ENCODE results near the gene GNAS. TPM values are rescaled to one million over a fixed set of nuclear protein-coding genes. Genes with fewer than 3 reads are reported as not detected.

Gene GNAS
- total RNA-seq, 1 donor from 2014 or later = 2,003 TPM

DNA sequence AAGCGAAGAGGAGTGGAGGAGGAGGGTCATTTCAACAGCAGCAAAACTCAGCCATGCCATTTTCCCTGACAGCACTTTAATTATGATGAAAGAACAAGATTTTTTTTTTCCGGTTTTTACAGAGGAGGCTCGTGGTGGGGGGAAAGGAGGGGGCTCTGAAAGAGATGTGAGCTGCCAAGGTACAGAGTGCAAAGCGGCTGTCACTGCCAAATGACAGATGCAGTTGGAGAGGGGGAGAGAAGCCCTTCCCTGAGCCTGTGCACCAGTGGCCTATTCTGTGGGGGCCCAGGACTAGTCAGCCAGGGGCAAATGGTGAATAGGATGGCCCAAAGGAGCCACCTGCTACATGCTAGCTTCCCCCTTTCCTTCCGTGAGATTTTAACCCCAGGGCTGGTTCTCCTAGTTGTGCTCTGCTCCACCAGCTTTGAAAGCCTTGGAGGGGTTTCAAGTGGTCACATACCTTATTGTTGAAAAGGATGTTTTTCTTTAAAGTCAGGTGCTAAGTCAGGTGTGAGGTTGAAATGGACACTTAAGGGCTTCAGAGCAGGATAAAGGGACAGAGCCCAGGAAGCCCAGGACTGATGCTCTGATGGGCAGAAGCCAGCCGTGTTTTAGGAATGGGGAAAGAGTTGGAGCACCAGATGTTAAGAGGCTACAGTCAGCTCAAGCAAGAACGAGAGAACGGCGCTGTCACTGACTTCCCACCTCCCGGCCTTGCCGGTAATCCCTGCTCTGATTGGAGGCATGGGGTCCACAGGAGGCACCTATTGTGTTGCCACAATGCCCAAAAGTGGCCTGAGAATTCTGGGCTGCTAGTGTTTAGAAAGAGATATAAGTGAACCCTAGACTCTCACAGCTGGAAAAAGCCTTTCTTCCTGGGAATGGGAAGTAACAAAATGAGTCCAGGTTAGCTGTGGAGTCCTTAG is 24.8 kb downstream of the GNAS start:
- H3K4me3 Mint-ChIP-seq (ENCODE audit: unreplicated experiment) = no peak overlapping the region
- TF ChIP-seq EZH2 (IDR thresholded peaks at IDR 0.05; ENCODE audit: insufficient read depth, low read length) = no peak
- TF ChIP-seq, protein P1, sequence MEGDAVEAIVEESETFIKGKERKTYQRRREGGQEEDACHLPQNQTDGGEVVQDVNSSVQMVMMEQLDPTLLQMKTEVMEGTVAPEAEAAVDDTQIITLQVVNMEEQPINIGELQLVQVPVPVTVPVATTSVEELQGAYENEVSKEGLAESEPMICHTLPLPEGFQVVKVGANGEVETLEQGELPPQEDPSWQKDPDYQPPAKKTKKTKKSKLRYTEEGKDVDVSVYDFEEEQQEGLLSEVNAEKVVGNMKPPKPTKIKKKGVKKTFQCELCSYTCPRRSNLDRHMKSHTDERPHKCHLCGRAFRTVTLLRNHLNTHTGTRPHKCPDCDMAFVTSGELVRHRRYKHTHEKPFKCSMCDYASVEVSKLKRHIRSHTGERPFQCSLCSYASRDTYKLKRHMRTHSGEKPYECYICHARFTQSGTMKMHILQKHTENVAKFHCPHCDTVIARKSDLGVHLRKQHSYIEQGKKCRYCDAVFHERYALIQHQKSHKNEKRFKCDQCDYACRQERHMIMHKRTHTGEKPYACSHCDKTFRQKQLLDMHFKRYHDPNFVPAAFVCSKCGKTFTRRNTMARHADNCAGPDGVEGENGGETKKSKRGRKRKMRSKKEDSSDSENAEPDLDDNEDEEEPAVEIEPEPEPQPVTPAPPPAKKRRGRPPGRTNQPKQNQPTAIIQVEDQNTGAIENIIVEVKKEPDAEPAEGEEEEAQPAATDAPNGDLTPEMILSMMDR (IDR thresholded peaks at IDR 0.05; ENCODE audit: insufficient read depth, low read depth, low read length) = no peak
- H3K4me1 Mint-ChIP-seq (ENCODE audit: low read depth, unreplicated experiment) = peaks cover 10% of the 10 kb centered on the region
- Histone ChIP-seq H3K4me1 (ENCODE audit: insufficient read depth, low read length) (peaks cover 12% of the 10 kb centered on the region), H4K20me1 (ENCODE audit: insufficient read depth, low read length) (no peaks in the 10 kb centered on the region), H3K4me3 (ENCODE audit: insufficient read depth, low read depth, low read length) (no peak overlapping the region), H3K27ac (ENCODE audit: low read depth, low read length) (no peak overlapping the region), H3K4me2 (ENCODE audit: low read length) (no peak overlapping the region), H3K36me3 (ENCODE audit: insufficient read depth, low read length) (no peaks in the 10 kb centered on the region), H2AFZ (ENCODE audit: low read depth, low read length) (no peak overlapping the region), H3K9ac (ENCODE audit: low read length) (no peak overlapping the region), H3K9me3 (ENCODE audit: insufficient read depth, low read depth, low read length) (no peaks in the 10 kb centered on the region), H3K79me2 (ENCODE audit: insufficient read depth, low read length) (no peaks in the 10 kb centered on the region), H3K27me3 (ENCODE audit: insufficient read depth, low read length) (no peaks in the 10 kb centered on the region)
- H3K27ac Mint-ChIP-seq (ENCODE audit: unreplicated experiment) = no peak overlapping the region
- no peaks in the 10 kb centered on the region for H3K27me3 Mint-ChIP-seq (ENCODE audit: low read depth, unreplicated experiment)
- DNase-seq (ENCODE audit: low read depth) = no peak
- FAIRE-seq = no peak
- no peaks in the 10 kb centered on the region for H3K9me3 Mint-ChIP-seq (ENCODE audit: unreplicated experiment)
- no peaks in the 10 kb centered on the region for H3K36me3 Mint-ChIP-seq (ENCODE audit: low read depth, unreplicated experiment)

DNA sequence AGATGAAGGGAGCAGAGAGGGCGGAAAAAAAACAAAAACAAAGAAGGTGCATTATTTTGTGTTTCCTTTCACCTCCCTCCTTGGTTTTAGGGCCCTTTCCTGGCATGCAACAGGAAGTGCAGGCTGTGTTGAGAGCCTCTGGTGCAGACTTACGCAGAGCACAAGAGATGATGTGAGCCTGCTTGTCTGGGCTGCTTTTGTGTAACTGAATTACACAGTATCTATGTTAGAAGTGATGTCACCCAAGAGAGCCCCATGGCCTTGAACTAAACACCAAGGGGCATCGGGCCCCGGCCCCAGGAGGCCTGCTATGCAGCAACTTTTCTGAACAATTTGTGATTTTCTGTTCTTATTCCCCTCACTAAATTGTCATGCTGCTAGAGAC is 25.5 kb downstream of the GNAS start:
- no peaks in the 10 kb centered on the region for H3K9me3 Mint-ChIP-seq (ENCODE audit: unreplicated experiment)
- no peaks in the 10 kb centered on the region for H4K20me1 ChIP-seq (ENCODE audit: insufficient read depth, low read length)
- no peak overlapping the region for H3K4me3 ChIP-seq (ENCODE audit: insufficient read depth, low read depth, low read length)
- H3K4me3 Mint-ChIP-seq (ENCODE audit: unreplicated experiment) = no peak overlapping the region
- H3K36me3 Mint-ChIP-seq (ENCODE audit: low read depth, unreplicated experiment) = no peaks in the 10 kb centered on the region
- FAIRE-seq (no peak), DNase-seq (ENCODE audit: low read depth) (no peak)
- H3K9me3 ChIP-seq (ENCODE audit: insufficient read depth, low read depth, low read length) = no peaks in the 10 kb centered on the region
- H3K27ac Mint-ChIP-seq (ENCODE audit: unreplicated experiment) = no peak overlapping the region
- H3K4me2 ChIP-seq (ENCODE audit: low read length) = no peak overlapping the region
- H3K27me3 Mint-ChIP-seq (ENCODE audit: low read depth, unreplicated experiment) = no peaks in the 10 kb centered on the region
- no peaks in the 10 kb centered on the region for H3K27me3 ChIP-seq (ENCODE audit: insufficient read depth, low read length)
- no peak overlapping the region for H3K9ac ChIP-seq (ENCODE audit: low read length)
- H3K36me3 ChIP-seq (ENCODE audit: insufficient read depth, low read length) = no peaks in the 10 kb centered on the region
- no peak overlapping the region for H2AFZ ChIP-seq (ENCODE audit: low read depth, low read length)
- H3K4me1 ChIP-seq (ENCODE audit: insufficient read depth, low read length) = peaks cover 18% of the 10 kb centered on the region
- no peaks in the 10 kb centered on the region for H3K79me2 ChIP-seq (ENCODE audit: insufficient read depth, low read length)
- H3K4me1 Mint-ChIP-seq (ENCODE audit: low read depth, unreplicated experiment) = peaks cover 12% of the 10 kb centered on the region
- TF ChIP-seq, protein P1 (IDR thresholded peaks at IDR 0.05; ENCODE audit: insufficient read depth, low read depth, low read length) = no peak
- TF ChIP-seq EZH2 (IDR thresholded peaks at IDR 0.05; ENCODE audit: insufficient read depth, low read length) = no peak
- no peak overlapping the region for H3K27ac ChIP-seq (ENCODE audit: low read depth, low read length)

DNA sequence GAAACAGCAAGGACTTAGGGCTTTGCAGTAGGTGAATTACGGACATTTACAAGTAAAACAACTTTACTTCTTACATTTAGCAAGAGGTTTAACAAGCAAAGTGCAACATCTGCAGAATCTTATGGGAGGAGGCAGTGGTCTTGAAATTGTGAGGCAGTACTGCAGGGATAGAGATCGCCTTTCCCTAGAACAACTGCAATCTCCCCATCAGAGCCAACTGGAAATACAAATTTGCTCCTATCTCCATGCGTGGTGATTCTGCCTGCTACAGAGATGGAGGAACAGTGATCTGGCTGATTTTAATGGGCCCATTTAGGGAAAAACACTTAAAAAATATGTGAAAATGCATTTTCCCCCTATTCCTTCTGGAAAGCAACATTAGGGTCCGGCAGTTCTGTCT is 25.9 kb downstream of the GNAS start:
- no peaks in the 10 kb centered on the region for H3K9me3 Mint-ChIP-seq (ENCODE audit: unreplicated experiment)
- peaks cover 21% of the 10 kb centered on the region for H3K4me1 ChIP-seq (ENCODE audit: insufficient read depth, low read length)
- FAIRE-seq (no peak), DNase-seq (ENCODE audit: low read depth) (no peak)
- TF ChIP-seq, protein P1 (IDR thresholded peaks at IDR 0.05; ENCODE audit: insufficient read depth, low read depth, low read length) = no peak
- TF ChIP-seq EZH2 (IDR thresholded peaks at IDR 0.05; ENCODE audit: insufficient read depth, low read length) = no peak
- H3K79me2 ChIP-seq (ENCODE audit: insufficient read depth, low read length) = no peaks in the 10 kb centered on the region
- no peak overlapping the region for H3K9ac ChIP-seq (ENCODE audit: low read length)
- H4K20me1 ChIP-seq (ENCODE audit: insufficient read depth, low read length) = no peaks in the 10 kb centered on the region
- H3K27ac ChIP-seq (ENCODE audit: low read depth, low read length) = no peak overlapping the region
- H3K27ac Mint-ChIP-seq (ENCODE audit: unreplicated experiment) = no peak overlapping the region
- H2AFZ ChIP-seq (ENCODE audit: low read depth, low read length) = no peak overlapping the region
- H3K27me3 Mint-ChIP-seq (ENCODE audit: low read depth, unreplicated experiment) = no peaks in the 10 kb centered on the region
- H3K36me3 Mint-ChIP-seq (ENCODE audit: low read depth, unreplicated experiment) = no peaks in the 10 kb centered on the region
- no peaks in the 10 kb centered on the region for H3K9me3 ChIP-seq (ENCODE audit: insufficient read depth, low read depth, low read length)
- no peak overlapping the region for H3K4me3 Mint-ChIP-seq (ENCODE audit: unreplicated experiment)
- H3K27me3 ChIP-seq (ENCODE audit: insufficient read depth, low read length) = no peaks in the 10 kb centered on the region
- no peaks in the 10 kb centered on the region for H3K36me3 ChIP-seq (ENCODE audit: insufficient read depth, low read length)
- peaks cover 17% of the 10 kb centered on the region for H3K4me1 Mint-ChIP-seq (ENCODE audit: low read depth, unreplicated experiment)
- no peak overlapping the region for H3K4me2 ChIP-seq (ENCODE audit: low read length)
- no peak overlapping the region for H3K4me3 ChIP-seq (ENCODE audit: insufficient read depth, low read depth, low read length)
